Stimulated activated CD8-positive, alpha-beta memory T cell treated with anti-CD3 and anti-CD28 coated beads, Interleukin-7, amount 100 ng/mL, for 1 hour (primary cell): ENCODE measurements around the gene NOP9.

Experiments used
- DNase-seq, 2 donors: peaks; one replicate each; pipeline ENCODE4 v3.0.0-alpha.2; 2020; ENCODE audit warnings: low read depth in 2 of 2

NOP9 gene

GRCh38 chr14:24280797-24281460 is 18.7 kb upstream of the NOP9 start:
- DNase-seq, result no peak

GRCh38 chr14:24281636-24282035 is 18.0 kb upstream of the NOP9 start:
- DNase-seq, result no peak

- DNase-seq, result no peak
Measured at GRCh38 chr14:24282736-24283135, 16.9 kb upstream of the NOP9 start.

GRCh38 chr14:24283796-24284460 is 15.7 kb upstream of the NOP9 start:
- DNase-seq, result no peak

GRCh38 chr14:24284501-24285035 is 15.1 kb upstream of the NOP9 start:
- no peak for DNase-seq

- DNase-seq, result no peak
Measured at GRCh38 chr14:24285351-24285750, 14.3 kb upstream of the NOP9 start.

GRCh38 chr14:24286996-24287395 is 12.7 kb upstream of the NOP9 start:
- no peak for DNase-seq

GRCh38 chr14:24289649-24290280 is 9.9 kb upstream of the NOP9 start:
- no peak for DNase-seq

GRCh38 chr14:24290746-24291145 is 8.9 kb upstream of the NOP9 start:
- no peak for DNase-seq

- DNase-seq, result no peak
Measured at GRCh38 chr14:24291446-24292117, 8.1 kb upstream of the NOP9 start.

- no peak for DNase-seq
Measured at GRCh38 chr14:24292118-24292807, 7.4 kb upstream of the NOP9 start.

- no peak for DNase-seq
Measured at GRCh38 chr14:24293525-24293924, 6.1 kb upstream of the NOP9 start.

- DNase-seq, result peak in 1 of 2 donors; percentile 38
Measured at GRCh38 chr14:24296341-24297157, 3.1 kb upstream of the NOP9 start.

- no peak for DNase-seq
Measured at GRCh38 chr14:24297190-24297964, 2.3 kb upstream of the NOP9 start.

- DNase-seq, result no peak
Measured at GRCh38 chr14:24298892-24299254, 777 bp upstream of the NOP9 start.

- DNase-seq, result no peak
Measured at GRCh38 chr14:24300326-24300980, 803 bp downstream of the NOP9 start.

GRCh38 chr14:24304019-24304387 is 4.4 kb downstream of the NOP9 start:
- DNase-seq, result no peak

GRCh38 chr14:24307156-24307574 is 7.5 kb downstream of the NOP9 start:
- DNase-seq, result no peak

GRCh38 chr14:24307575-24308341 is 8.1 kb downstream of the NOP9 start, which contains the start of gene CIDEB:
Gene CIDEB, minus strand, starts transcription at chr14:24307977. Its CDS starts 119 bp downstream, at chr14:24307858.
- no peak for DNase-seq
